BLaER1 treated with 17β-estradiol and CSF1 and Interleukin-3, amounts not matched to agents 10 nM and 100 nM (cell line): ENCODE measurements around the gene CREM.

Source experiments
- H3K27ac ChIP-seq, 11 experiments: shearing (Covaris generic); formaldehyde crosslinking; 2 replicates each; pipeline ENCODE4 v1.8.1; 2022
- H3K27me3 ChIP-seq, 11 experiments: shearing (Covaris generic); formaldehyde crosslinking; 2 replicates each; pipeline ENCODE4 v1.8.1; 2022
- H3K36me3 ChIP-seq, 11 experiments: shearing (Covaris generic); formaldehyde crosslinking; 2 replicates each; pipeline ENCODE4 v1.8.1; 2022
- H3K4me1 ChIP-seq, 10 experiments: shearing (Covaris generic); formaldehyde crosslinking; 2 replicates each; pipeline ENCODE4 v1.8.1; 2022
- H3K4me2 ChIP-seq, 11 experiments: shearing (Covaris generic); formaldehyde crosslinking; 2 replicates each; pipeline ENCODE4 v1.8.1; 2022
- H3K4me3 ChIP-seq, 10 experiments: shearing (Covaris generic); formaldehyde crosslinking; 2 replicates each; pipeline ENCODE4 v1.8.1; 2022
- H3K9ac ChIP-seq, 11 experiments: shearing (Covaris generic); formaldehyde crosslinking; 2 replicates each; pipeline ENCODE4 v1.8.1; 2022
- H3K9me3 ChIP-seq, 11 experiments: shearing (Covaris generic); formaldehyde crosslinking; replicated peaks in 1 of 11; 2 replicates each; pipeline ENCODE4 v1.8.1; 2022
- H4K20me1 ChIP-seq, 11 experiments: shearing (Covaris generic); formaldehyde crosslinking; 2 replicates each; pipeline ENCODE4 v1.8.1; 2022
- Cebpa-rat ChIP-seq, 11 experiments: shearing (Covaris generic); IDR thresholded peaks; 2 replicates each; pipeline ENCODE4 v1.8.1; 2022

The CREM gene

GRCh38 chr10:35150308-35150707 is 23.7 kb downstream of the CREM start:
- Histone ChIP-seq H3K4me2 (peak overlapping the region; percentile 24 to 89 (median 73); a peak in 19 of 22 replicates), H3K4me3 (no peak overlapping the region), H3K27ac (peak overlapping the region in 1 of 11 experiments; percentile 11; a peak in 1 of 22 replicates), H4K20me1 (0 out of 22 replicates have a peak, but pooled peaks cover 0 to 3% (median 0%) of the 10 kb centered on the region in 11 experiments), H3K4me1 (peaks cover 18 to 58% (median 33%) of the 10 kb centered on the region in 10 experiments), H3K9me3 (no peaks in the 10 kb centered on the region; a peak in 1 of 22 replicates), H3K9ac (peak overlapping the region in 2 of 11 experiments; percentile 6 to 18; a peak in 3 of 22 replicates), H3K27me3 (no peaks in the 10 kb centered on the region), H3K36me3 (peaks cover 0 to 6% (median 0%) of the 10 kb centered on the region in 11 experiments; a peak in 3 of 22 replicates)
- no peak for TF ChIP-seq Cebpa-rat (IDR thresholded peaks at IDR 0.05)

- H3K4me1 ChIP-seq = peaks cover 18 to 58% (median 33%) of the 10 kb centered on the region in 10 experiments
- no peak overlapping the region for H3K9ac ChIP-seq
- H3K36me3 ChIP-seq = peaks cover 0 to 6% (median 0%) of the 10 kb centered on the region in 11 experiments; a peak in 3 of 22 replicates
- peaks cover 0 to 2% (median 0%) of the 10 kb centered on the region in 11 experiments; a peak in 3 of 22 replicates for H3K9me3 ChIP-seq
- H3K4me2 ChIP-seq = peak overlapping the region in 1 of 11 experiments; percentile 57; a peak in 2 of 22 replicates
- no peak overlapping the region for H3K4me3 ChIP-seq
- H4K20me1 ChIP-seq = 0 out of 22 replicates have a peak, but pooled peaks cover 0 to 3% (median 0%) of the 10 kb centered on the region in 11 experiments
- no peak overlapping the region for H3K27ac ChIP-seq
- no peak for TF ChIP-seq Cebpa-rat (IDR thresholded peaks at IDR 0.05)
- no peaks in the 10 kb centered on the region for H3K27me3 ChIP-seq
These were observed 26.3 kb downstream of the CREM start for GRCh38 chr10:35152992-35153391.

- Histone ChIP-seq H3K4me1 (peaks cover 18 to 53% (median 33%) of the 10 kb centered on the region in 10 experiments), H3K4me2 (peak overlapping the region in 8 of 11 experiments; percentile 10 to 59 (median 43); a peak in 15 of 22 replicates), H3K36me3 (peaks cover 0 to 10% (median 0%) of the 10 kb centered on the region in 11 experiments; a peak in 3 of 22 replicates), H3K9me3 (peaks cover 0 to 6% (median 0%) of the 10 kb centered on the region in 11 experiments; a peak in 6 of 22 replicates), H3K9ac (no peak overlapping the region), H3K27ac (no peak overlapping the region), H3K4me3 (no peak overlapping the region), H3K27me3 (no peaks in the 10 kb centered on the region), H4K20me1 (0 out of 22 replicates have a peak, but pooled peaks cover 0 to 3% (median 0%) of the 10 kb centered on the region in 11 experiments)
- TF ChIP-seq Cebpa-rat (IDR thresholded peaks at IDR 0.05) = no peak
These were observed 27.1 kb downstream of the CREM start for GRCh38 chr10:35153716-35154115.

- H4K20me1 ChIP-seq = no peaks in the 10 kb centered on the region
- H3K27ac ChIP-seq = no peak overlapping the region
- no peak overlapping the region for H3K9ac ChIP-seq
- peaks cover 0 to 17% (median 12%) of the 10 kb centered on the region in 11 experiments; a peak in 15 of 22 replicates for H3K9me3 ChIP-seq
- no peak overlapping the region for H3K4me2 ChIP-seq
- no peak overlapping the region for H3K4me3 ChIP-seq
- H3K27me3 ChIP-seq = no peaks in the 10 kb centered on the region
- TF ChIP-seq Cebpa-rat (IDR thresholded peaks at IDR 0.05) = no peak
- H3K4me1 ChIP-seq = peaks cover 0 to 11% (median 4%) of the 10 kb centered on the region in 10 experiments; a peak in 6 of 20 replicates
- peaks cover 0 to 11% (median 0%) of the 10 kb centered on the region in 11 experiments; a peak in 3 of 22 replicates for H3K36me3 ChIP-seq
These were observed 34.1 kb downstream of the CREM start for GRCh38 chr10:35160743-35161142.

DNA sequence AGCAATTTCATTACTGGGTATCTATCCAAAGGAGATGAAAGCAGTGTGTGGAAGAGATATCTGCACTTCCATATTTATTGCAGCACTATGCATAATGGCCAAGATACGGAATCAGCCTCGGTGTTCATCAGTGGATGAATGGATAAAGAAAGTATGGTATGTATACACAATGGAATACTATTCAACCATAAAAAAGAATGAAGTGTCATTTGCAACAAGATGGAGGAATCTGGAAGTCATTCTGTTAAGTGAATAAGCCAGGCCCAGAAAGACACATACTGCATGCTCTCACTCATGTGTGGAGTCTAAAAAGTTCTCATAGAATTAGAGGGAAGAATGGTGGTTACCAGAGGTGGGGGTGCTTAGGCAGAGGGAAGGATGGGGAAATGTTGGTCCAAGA is 35.3 kb downstream of the CREM start:
- no peaks in the 10 kb centered on the region for H4K20me1 ChIP-seq
- TF ChIP-seq Cebpa-rat (IDR thresholded peaks at IDR 0.05) = no peak
- no peak overlapping the region for H3K9ac ChIP-seq

DNA sequence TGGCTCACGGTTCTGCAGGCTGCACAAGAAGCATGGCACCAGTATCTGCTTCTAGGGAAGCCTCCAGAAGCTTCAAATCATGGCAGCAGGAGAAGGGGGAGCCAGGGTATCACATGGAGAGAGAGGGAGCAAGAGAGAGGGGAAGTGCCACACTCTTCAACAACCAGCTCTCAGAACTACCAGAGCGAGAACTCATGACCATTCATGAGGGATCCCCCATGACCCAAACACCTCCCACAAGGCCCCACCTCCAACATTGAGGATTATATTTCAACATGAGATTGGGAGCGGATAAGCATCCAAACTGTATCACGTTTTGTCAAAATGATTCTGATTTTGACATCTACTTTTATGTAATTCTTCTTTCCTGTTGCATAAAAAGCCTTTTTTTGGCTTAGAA is 38.5 kb downstream of the CREM start:
- no peaks in the 10 kb centered on the region; a peak in 1 of 22 replicates for H3K36me3 ChIP-seq
- no peak for TF ChIP-seq Cebpa-rat (IDR thresholded peaks at IDR 0.05)
- H3K4me2 ChIP-seq = peak overlapping the region in 1 of 11 experiments; percentile 24; a peak in 1 of 22 replicates
- H3K27me3 ChIP-seq = no peaks in the 10 kb centered on the region
- no peak overlapping the region for H3K27ac ChIP-seq
- H3K9ac ChIP-seq = no peak overlapping the region
- H3K9me3 ChIP-seq = peaks cover 4 to 24% (median 13%) of the 10 kb centered on the region in 11 experiments; a peak in 16 of 22 replicates
- peaks cover 0 to 11% (median 4%) of the 10 kb centered on the region in 10 experiments; a peak in 6 of 20 replicates for H3K4me1 ChIP-seq
- no peaks in the 10 kb centered on the region for H4K20me1 ChIP-seq
- H3K4me3 ChIP-seq = no peak overlapping the region

More for the DNA sequence above, 35.3 kb downstream of the CREM start:
- Histone ChIP-seq H3K4me1 (peaks cover 0 to 11% (median 4%) of the 10 kb centered on the region in 10 experiments; a peak in 6 of 20 replicates), H3K9me3 (peaks cover 6 to 24% (median 13%) of the 10 kb centered on the region in 11 experiments; a peak in 17 of 22 replicates), H3K4me3 (no peak overlapping the region), H3K27me3 (no peaks in the 10 kb centered on the region), H3K4me2 (no peak overlapping the region), H3K36me3 (peaks cover 0 to 11% (median 0%) of the 10 kb centered on the region in 11 experiments; a peak in 3 of 22 replicates), H3K27ac (no peak overlapping the region)

DNA sequence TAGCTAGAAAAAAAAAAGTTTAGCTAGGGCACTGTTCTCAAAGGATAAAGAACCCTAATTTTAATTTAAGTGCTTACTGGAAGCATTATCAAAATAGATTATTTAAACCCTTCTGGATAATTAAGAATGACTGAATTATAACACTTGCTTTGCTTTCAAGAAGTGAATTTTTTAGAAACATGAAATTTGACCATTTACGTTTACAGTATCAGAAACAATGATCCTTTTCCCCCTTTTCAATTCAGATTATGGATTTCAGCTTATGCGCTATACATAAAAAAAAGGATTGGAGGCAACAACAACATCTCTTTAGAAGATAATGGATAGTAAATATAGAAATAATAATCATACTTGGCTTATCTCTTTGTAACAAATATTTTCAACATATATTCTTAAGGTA is 39.2 kb downstream of the CREM start:
- H3K4me2 ChIP-seq = no peak overlapping the region
- H3K4me1 ChIP-seq = peaks cover 0 to 11% (median 4%) of the 10 kb centered on the region in 10 experiments; a peak in 6 of 20 replicates
- TF ChIP-seq Cebpa-rat (IDR thresholded peaks at IDR 0.05) = no peak
- no peak overlapping the region for H3K9ac ChIP-seq
- H3K9me3 ChIP-seq = peaks cover 4 to 24% (median 13%) of the 10 kb centered on the region in 11 experiments; a peak in 16 of 22 replicates
- H4K20me1 ChIP-seq = no peaks in the 10 kb centered on the region
- no peak overlapping the region for H3K4me3 ChIP-seq
- H3K27ac ChIP-seq = no peak overlapping the region
- no peaks in the 10 kb centered on the region for H3K27me3 ChIP-seq
- H3K36me3 ChIP-seq = no peaks in the 10 kb centered on the region; a peak in 1 of 22 replicates

DNA sequence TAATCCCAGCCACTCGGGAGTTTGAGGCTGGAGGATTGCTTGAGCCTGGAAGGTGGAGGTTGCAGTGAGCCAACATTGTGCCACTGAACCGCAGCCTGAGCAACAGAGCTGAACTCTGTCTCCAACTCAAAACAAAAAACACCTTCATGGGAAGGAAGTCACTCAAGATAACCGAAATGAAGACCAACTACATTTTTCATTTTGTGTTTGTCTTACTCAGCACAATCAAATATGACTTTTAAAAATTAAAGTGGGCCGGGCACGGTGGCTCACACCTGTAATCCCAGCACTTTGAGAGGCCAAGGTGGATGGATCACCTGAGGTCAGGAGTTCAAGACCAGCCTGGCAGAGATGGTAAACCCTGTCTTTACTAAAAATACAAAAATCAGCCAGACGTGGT is 40.0 kb downstream of the CREM start:
- Histone ChIP-seq H3K27me3 (no peaks in the 10 kb centered on the region), H3K4me2 (no peak overlapping the region), H3K36me3 (no peaks in the 10 kb centered on the region; a peak in 1 of 22 replicates), H4K20me1 (no peaks in the 10 kb centered on the region), H3K27ac (no peak overlapping the region), H3K9ac (no peak overlapping the region), H3K4me3 (no peak overlapping the region), H3K9me3 (peaks cover 4 to 24% (median 13%) of the 10 kb centered on the region in 11 experiments; a peak in 16 of 22 replicates), H3K4me1 (peaks cover 0 to 11% (median 4%) of the 10 kb centered on the region in 10 experiments; a peak in 6 of 20 replicates)
- no peak for TF ChIP-seq Cebpa-rat (IDR thresholded peaks at IDR 0.05)

GRCh38 chr10:35167342-35167741 is 40.7 kb downstream of the CREM start:
- Histone ChIP-seq H3K9ac (no peak overlapping the region), H3K4me3 (no peak overlapping the region), H4K20me1 (no peaks in the 10 kb centered on the region), H3K4me2 (no peak overlapping the region), H3K9me3 (peaks cover 4 to 24% (median 13%) of the 10 kb centered on the region in 11 experiments; a peak in 15 of 22 replicates), H3K4me1 (peaks cover 0 to 11% (median 4%) of the 10 kb centered on the region in 10 experiments; a peak in 6 of 20 replicates), H3K36me3 (no peaks in the 10 kb centered on the region), H3K27ac (no peak overlapping the region), H3K27me3 (no peaks in the 10 kb centered on the region)
- TF ChIP-seq Cebpa-rat (IDR thresholded peaks at IDR 0.05) = no peak
